ENCODE results near the gene CHST1.
A peak's percentile ranks its signal among the peaks of the same experiment; 100 is the strongest.

Gene CHST1

GRCh38 chr11:45655347-45655756 lies 10.1 kb downstream of the CHST1 start:
- no peak overlapping the region for H3K27ac ChIP-seq
- DNase-seq = peak; percentile 87
- no peaks in the 10 kb centered on the region for H3K27me3 ChIP-seq (ENCODE audit: insufficient read depth, low read depth, severe bottlenecking)
- H3K9me3 ChIP-seq (ENCODE audit: severe bottlenecking) = no peaks in the 10 kb centered on the region
- peak; percentile 96 for TF ChIP-seq CTCF (IDR thresholded peaks at IDR 0.05; ENCODE audit: low read depth, low read length)
- H3K36me3 ChIP-seq = peaks cover 10% of the 10 kb centered on the region
- H3K4me3 ChIP-seq (ENCODE audit: low read depth, low read length) = no peak overlapping the region

- TF ChIP-seq CTCF (IDR thresholded peaks at IDR 0.05; ENCODE audit: low read depth, low read length) = no peak
- DNase-seq = no peak
- Histone ChIP-seq H3K27me3 (ENCODE audit: insufficient read depth, low read depth, severe bottlenecking) (no peaks in the 10 kb centered on the region), H3K9me3 (ENCODE audit: severe bottlenecking) (no peaks in the 10 kb centered on the region), H3K36me3 (peaks cover 14% of the 10 kb centered on the region), H3K27ac (no peak overlapping the region), H3K4me3 (ENCODE audit: low read depth, low read length) (no peak overlapping the region)
These were observed 10.5 kb downstream of the CHST1 start for GRCh38 chr11:45655012-45655283.

GRCh38 chr11:45654231-45655011 lies 11.0 kb downstream of the CHST1 start:
- Histone ChIP-seq H3K4me3 (ENCODE audit: low read depth, low read length) (no peak overlapping the region), H3K9me3 (ENCODE audit: severe bottlenecking) (no peaks in the 10 kb centered on the region), H3K36me3 (peaks cover 19% of the 10 kb centered on the region), H3K27me3 (ENCODE audit: insufficient read depth, low read depth, severe bottlenecking) (no peaks in the 10 kb centered on the region), H3K27ac (peak overlapping the region; percentile 10)
- TF ChIP-seq CTCF (IDR thresholded peaks at IDR 0.05; ENCODE audit: low read depth, low read length) = no peak
- DNase-seq = peak; percentile 50

- Histone ChIP-seq H3K9me3 (ENCODE audit: severe bottlenecking) (no peaks in the 10 kb centered on the region), H3K27ac (no peak overlapping the region), H3K27me3 (ENCODE audit: insufficient read depth, low read depth, severe bottlenecking) (no peaks in the 10 kb centered on the region), H3K36me3 (peaks cover 19% of the 10 kb centered on the region), H3K4me3 (ENCODE audit: low read depth, low read length) (no peak overlapping the region)
- TF ChIP-seq CTCF (IDR thresholded peaks at IDR 0.05; ENCODE audit: low read depth, low read length) = no peak
- no peak for DNase-seq
These were observed 12.1 kb downstream of the CHST1 start for GRCh38 chr11:45653277-45653676.

GRCh38 chr11:45652781-45653180 lies 12.6 kb downstream of the CHST1 start:
- Histone ChIP-seq H3K4me3 (ENCODE audit: low read depth, low read length) (no peak overlapping the region), H3K27ac (no peak overlapping the region), H3K9me3 (ENCODE audit: severe bottlenecking) (no peaks in the 10 kb centered on the region), H3K27me3 (ENCODE audit: insufficient read depth, low read depth, severe bottlenecking) (no peaks in the 10 kb centered on the region), H3K36me3 (peaks cover 19% of the 10 kb centered on the region)
- no peak for DNase-seq
- no peak for TF ChIP-seq CTCF (IDR thresholded peaks at IDR 0.05; ENCODE audit: low read depth, low read length)

Data from WERI-Rb-1 (cell line).